Sigmoid colon (tissue), 7 donors: ENCODE data around the gene PDGFD. TPM values are rescaled to one million over a fixed set of nuclear protein-coding genes. Genes with fewer than 3 reads are reported as not detected.

Experiments
- DNase-seq: peaks from one replicate; pipeline ENCODE4 v3.0.0-alpha.2; 2019
- H3K27ac ChIP-seq, 4 donors: fragments of 200-600 bp; sonication (generic); one replicate each; pipeline ENCODE4 v1.5.1; 2016 to 2019; ENCODE audit warnings: mild to moderate bottlenecking in 1 of 4
- H3K27me3 ChIP-seq, 3 donors: fragments of 200-600 bp; sonication (generic); one replicate each; pipeline ENCODE4 v1.5.1; 2019; ENCODE audit warnings: mild to moderate bottlenecking in 1 of 3
- H3K36me3 ChIP-seq, 4 donors: fragments of 200-600 bp; sonication (generic); one replicate each; pipeline ENCODE4 v1.5.1; 2016 to 2019
- H3K4me1 ChIP-seq, 4 donors: fragments of 200-600 bp; sonication (generic); one replicate each; pipeline ENCODE4 v1.5.1; 2017 to 2019
- H3K4me3 ChIP-seq, 4 donors: fragments of 200-600 bp; sonication (generic); one replicate each; pipeline ENCODE4 v1.5.1; 2017 to 2019; ENCODE audit warnings: mild to moderate bottlenecking in 2 of 4, moderate library complexity in 1 of 4
- H3K9me3 ChIP-seq, 4 donors: fragments of 200-600 bp in 3 of 4; sonication (generic) in 3 of 4; one replicate each; pipeline versions ENCODE4 v1.5.1 to v1.6.1; 2013 to 2019
- CTCF ChIP-seq, 4 experiments: fragments of 450-650 bp in 3 of 4; fragments of 200-600 bp in 1 of 4; IDR thresholded peaks; one replicate each; pipeline ENCODE4 v1.5.1; 2016 to 2019; ENCODE audit warnings: antibody characterized with exemption in 4 of 4, mild to moderate bottlenecking in 3 of 4, moderate library complexity in 2 of 4
- EP300 ChIP-seq, 4 donors: sonication (generic); formaldehyde crosslinking; IDR thresholded peaks; one replicate each; pipeline ENCODE4 v1.6.1; 2017; ENCODE audit warnings: antibody characterized with exemption in 4 of 4
- POLR2A ChIP-seq, 2 donors: fragments of 450-650 bp; IDR thresholded peaks; one replicate each; pipeline ENCODE4 v1.6.1; 2016; ENCODE audit warnings: antibody characterized with exemption in 2 of 2, mild to moderate bottlenecking in 2 of 2, moderate library complexity in 2 of 2
- POLR2AphosphoS5 ChIP-seq, 4 donors: sonication (generic); formaldehyde crosslinking; IDR thresholded peaks; one replicate each; pipeline ENCODE4 v1.6.1; 2017; ENCODE audit warnings: antibody characterized with exemption in 4 of 4
- WGBS, 2 donors: extraction: QIAGEN DNeasy Blood & Tissue Kit; methylation state at CpG; one replicate each; pipeline ENCODE4 v1.1.7; 2013; 5-methylcytosine and 5-hydroxymethylcytosine counted together
- intact Hi-C: fragments of 100-400 bp; cut with DNase I; formaldehyde crosslinking; loops from one replicate; pipeline ENCODE4 v1.15.1; 2023
- polyA plus RNA-seq, 3 donors: library from polyadenylated mRNA; stranded (reverse); fragments of 200-250 nt; gene quantifications; one replicate each; pipeline ENCODE4 v1.2.3, GENCODE V29; 2013
- total RNA-seq, 4 donors: library from RNA; depleted of rRNA; stranded (reverse); fragments of >200 nt; gene quantifications; one replicate each; pipeline ENCODE4 v1.1.0, GENCODE V29; 2016
- donor health status: healthy with polysubstance abuse.
- donor health status: Bipolar disorder and iron deficiency.
- donor health status: healthy.

The PDGFD gene
- total and polyA plus RNA-seq, 7 donors = 0.69 to 11.6 (median 7.9) TPM

- intact Hi-C loops = no loop called here
- WGBS, 2 donors = 53 to 85% methylated on average over 1 of the region's 1 CpG
- H3K36me3 ChIP-seq = no peaks in the 10 kb centered on the region
- no peaks in the 10 kb centered on the region for H3K9me3 ChIP-seq
- no peak overlapping the region for H3K27ac ChIP-seq
- H3K27me3 ChIP-seq = no peaks in the 10 kb centered on the region
- no peak for DNase-seq
- no peak for TF ChIP-seq POLR2AphosphoS5 (IDR thresholded peaks at IDR 0.05)
- TF ChIP-seq EP300 (IDR thresholded peaks at IDR 0.05) = no peak
- no peak for TF ChIP-seq CTCF (IDR thresholded peaks at IDR 0.05)
- no peak for TF ChIP-seq POLR2A (IDR thresholded peaks at IDR 0.05)
- no peak overlapping the region for H3K4me3 ChIP-seq
- H3K4me1 ChIP-seq = peaks cover 0 to 32% (median 19%) of the 10 kb centered on the region in 4 donors
Measured at GRCh38 chr11:103944251-103944940, 219.6 kb downstream of the PDGFD start.

- DNase-seq = no peak
- intact Hi-C loops = no loop called here
- Histone ChIP-seq H3K4me1 (peaks cover 0 to 23% (median 16%) of the 10 kb centered on the region in 4 donors), H3K27me3 (no peaks in the 10 kb centered on the region), H3K36me3 (no peaks in the 10 kb centered on the region), H3K27ac (no peak overlapping the region), H3K9me3 (no peaks in the 10 kb centered on the region), H3K4me3 (no peak overlapping the region)
- no peak for TF ChIP-seq POLR2AphosphoS5 (IDR thresholded peaks at IDR 0.05)
- no peak for TF ChIP-seq CTCF (IDR thresholded peaks at IDR 0.05)
- TF ChIP-seq EP300 (IDR thresholded peaks at IDR 0.05) = no peak
- TF ChIP-seq POLR2A (IDR thresholded peaks at IDR 0.05) = no peak
- WGBS, 2 donors = 90 to 95% methylated on average over 1 of the region's 1 CpG
Measured at GRCh38 chr11:103942646-103943045, 221.3 kb downstream of the PDGFD start.

DNA sequence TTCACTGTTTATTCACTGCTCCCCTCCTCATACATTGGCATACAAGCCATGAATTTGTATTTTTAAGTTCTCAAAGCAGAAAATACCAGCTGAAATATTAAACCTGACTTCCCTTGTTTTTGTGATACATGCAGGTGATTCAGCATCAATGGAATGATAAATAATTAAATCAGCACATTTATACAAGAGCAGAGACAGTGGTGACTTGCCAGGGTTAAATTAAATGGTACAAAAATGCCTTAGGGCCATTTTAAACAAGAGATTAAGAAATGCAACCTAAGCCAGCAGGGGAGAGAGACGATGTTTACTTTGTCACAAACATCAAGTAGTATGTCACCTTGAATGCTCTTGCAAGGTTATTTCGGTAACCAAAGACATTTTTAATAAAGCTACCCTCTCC is 223.4 kb downstream of the PDGFD start:
- TF ChIP-seq CTCF (IDR thresholded peaks at IDR 0.05) (no peak), EP300 (IDR thresholded peaks at IDR 0.05) (no peak), POLR2AphosphoS5 (IDR thresholded peaks at IDR 0.05) (no peak), POLR2A (IDR thresholded peaks at IDR 0.05) (no peak)
- Histone ChIP-seq H3K4me1 (peaks cover 0 to 11% (median 5%) of the 10 kb centered on the region in 4 donors), H3K9me3 (no peaks in the 10 kb centered on the region), H3K36me3 (no peaks in the 10 kb centered on the region), H3K4me3 (no peak overlapping the region), H3K27ac (no peak overlapping the region), H3K27me3 (no peaks in the 10 kb centered on the region)
- intact Hi-C loops = no loop called here
- WGBS, 2 donors = 90% methylated on average over 2 of the region's 2 CpGs
- DNase-seq = no peak

DNA sequence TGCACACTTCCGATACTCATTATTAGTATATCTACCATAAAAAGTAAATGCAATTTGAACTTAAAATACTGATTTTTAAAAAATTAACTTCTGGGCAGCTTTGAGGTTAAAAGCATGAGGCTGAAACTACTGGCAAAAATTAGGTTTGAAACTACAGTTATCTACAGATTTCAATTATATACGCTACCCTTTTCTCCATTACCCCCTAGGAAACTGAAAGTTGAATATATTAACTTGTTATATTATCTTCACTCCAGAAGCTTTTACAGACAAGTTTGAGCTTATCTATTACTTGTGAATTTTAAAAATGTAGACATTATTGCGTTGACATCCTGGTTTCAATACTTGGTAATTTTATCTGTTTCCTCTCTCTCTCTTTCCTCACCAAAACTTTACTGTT is 224.3 kb downstream of the PDGFD start:
- peaks cover 0 to 11% (median 5%) of the 10 kb centered on the region in 4 donors for H3K4me1 ChIP-seq
- H3K27ac ChIP-seq = no peak overlapping the region
- H3K36me3 ChIP-seq = no peaks in the 10 kb centered on the region
- intact Hi-C loops = no loop called here
- WGBS, 2 donors = 90 to 94% methylated on average over 3 of the region's 3 CpGs
- H3K9me3 ChIP-seq = no peaks in the 10 kb centered on the region
- TF ChIP-seq CTCF (IDR thresholded peaks at IDR 0.05) (no peak), EP300 (IDR thresholded peaks at IDR 0.05) (no peak), POLR2A (IDR thresholded peaks at IDR 0.05) (no peak), POLR2AphosphoS5 (IDR thresholded peaks at IDR 0.05) (no peak)
- H3K27me3 ChIP-seq = no peaks in the 10 kb centered on the region
- no peak overlapping the region for H3K4me3 ChIP-seq
- no peak for DNase-seq

- 82 to 85% methylated on average over 1 of the region's 1 CpG for WGBS, 2 donors
- TF ChIP-seq POLR2A (IDR thresholded peaks at IDR 0.05) = no peak
- TF ChIP-seq POLR2AphosphoS5 (IDR thresholded peaks at IDR 0.05) = no peak
- no peak for TF ChIP-seq EP300 (IDR thresholded peaks at IDR 0.05)
- TF ChIP-seq CTCF (IDR thresholded peaks at IDR 0.05) = no peak
Measured at GRCh38 chr11:103936059-103936458, 227.9 kb downstream of the PDGFD start.

More at GRCh38 chr11:103936059-103936458, 227.9 kb downstream of the PDGFD start:
- Histone ChIP-seq H3K27me3 (no peaks in the 10 kb centered on the region), H3K27ac (no peak overlapping the region), H3K36me3 (no peaks in the 10 kb centered on the region), H3K4me1 (peaks cover 0 to 11% (median 5%) of the 10 kb centered on the region in 4 donors), H3K4me3 (no peak overlapping the region), H3K9me3 (no peaks in the 10 kb centered on the region)
- intact Hi-C loops = no loop called here
- DNase-seq = no peak
